ENCODE results near the gene CEP72. TPM values are rescaled to one million over a fixed set of nuclear protein-coding genes. Genes with fewer than 3 reads are reported as not detected.

CEP72 gene
- total RNA-seq, 2 donors from 2014 or later, result 3.8 to 21.0 TPM

DNA sequence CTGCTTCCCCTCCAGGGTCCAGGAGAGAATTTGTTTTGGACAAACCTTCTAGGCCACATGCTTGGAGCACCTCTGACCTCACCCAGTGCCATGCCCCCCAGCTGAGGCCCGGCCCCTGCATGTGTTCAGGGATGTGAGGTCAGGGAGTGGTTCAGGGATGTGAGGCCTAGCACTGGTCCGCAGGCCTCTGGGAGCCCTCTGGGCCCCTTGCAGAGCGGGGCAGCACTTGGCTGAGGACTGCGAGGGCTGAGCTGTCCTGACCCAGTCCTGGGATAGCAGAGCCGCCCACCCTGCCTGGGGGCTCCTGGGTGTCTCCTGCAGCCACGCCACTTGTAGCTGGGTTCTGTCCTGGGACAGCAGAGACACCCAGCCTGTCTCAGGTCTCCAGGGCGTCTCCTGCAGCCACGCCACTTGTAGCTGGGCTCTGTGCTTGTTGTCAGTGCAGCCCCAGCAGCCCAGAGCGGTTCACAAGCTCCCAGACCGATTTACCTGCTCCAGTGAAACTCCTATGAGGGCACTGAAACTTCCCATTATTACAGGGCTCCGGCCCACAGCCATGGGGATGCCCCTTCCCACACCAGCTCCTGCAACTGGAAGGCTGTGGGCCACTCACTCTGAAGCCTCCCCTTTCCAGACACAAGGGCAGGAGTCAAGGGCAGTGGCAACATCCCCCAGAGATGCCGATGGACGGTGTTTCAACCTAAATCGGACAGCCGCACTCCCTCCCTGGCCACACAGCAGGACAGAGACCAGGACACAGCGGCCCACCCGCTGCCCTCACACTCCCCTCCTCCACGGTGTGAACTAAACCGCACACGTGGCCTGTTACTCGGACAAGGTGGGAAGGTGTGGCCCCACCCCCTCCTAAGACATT, 5.4 kb upstream of the CEP72 start:
- TF ChIP-seq, protein P1, sequence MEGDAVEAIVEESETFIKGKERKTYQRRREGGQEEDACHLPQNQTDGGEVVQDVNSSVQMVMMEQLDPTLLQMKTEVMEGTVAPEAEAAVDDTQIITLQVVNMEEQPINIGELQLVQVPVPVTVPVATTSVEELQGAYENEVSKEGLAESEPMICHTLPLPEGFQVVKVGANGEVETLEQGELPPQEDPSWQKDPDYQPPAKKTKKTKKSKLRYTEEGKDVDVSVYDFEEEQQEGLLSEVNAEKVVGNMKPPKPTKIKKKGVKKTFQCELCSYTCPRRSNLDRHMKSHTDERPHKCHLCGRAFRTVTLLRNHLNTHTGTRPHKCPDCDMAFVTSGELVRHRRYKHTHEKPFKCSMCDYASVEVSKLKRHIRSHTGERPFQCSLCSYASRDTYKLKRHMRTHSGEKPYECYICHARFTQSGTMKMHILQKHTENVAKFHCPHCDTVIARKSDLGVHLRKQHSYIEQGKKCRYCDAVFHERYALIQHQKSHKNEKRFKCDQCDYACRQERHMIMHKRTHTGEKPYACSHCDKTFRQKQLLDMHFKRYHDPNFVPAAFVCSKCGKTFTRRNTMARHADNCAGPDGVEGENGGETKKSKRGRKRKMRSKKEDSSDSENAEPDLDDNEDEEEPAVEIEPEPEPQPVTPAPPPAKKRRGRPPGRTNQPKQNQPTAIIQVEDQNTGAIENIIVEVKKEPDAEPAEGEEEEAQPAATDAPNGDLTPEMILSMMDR (IDR thresholded peaks at IDR 0.05), result no peak
- no peaks in the 10 kb centered on the region for H3K27me3 ChIP-seq
- H3K36me3 ChIP-seq, result no peaks in the 10 kb centered on the region
- DNase-seq, result no peak
- H3K9ac ChIP-seq (ENCODE audit: low read depth in 2 of 2, low read length in 2 of 2), result no peak overlapping the region
- H3K27ac ChIP-seq, result no peak overlapping the region
- H3K4me1 ChIP-seq, result no peaks in the 10 kb centered on the region
- no peak overlapping the region for H3K4me3 ChIP-seq
- no peaks in the 10 kb centered on the region for H3K9me3 ChIP-seq
- intact Hi-C loops (cut with DNase I), result no loop called here

- intact Hi-C loops (cut with DNase I), result no loop called here
- Histone ChIP-seq H3K27me3 (no peaks in the 10 kb centered on the region), H3K9me3 (no peaks in the 10 kb centered on the region), H3K9ac (ENCODE audit: low read depth in 2 of 2, low read length in 2 of 2) (no peak overlapping the region), H3K4me1 (no peaks in the 10 kb centered on the region), H3K4me3 (no peak overlapping the region), H3K36me3 (no peaks in the 10 kb centered on the region), H3K27ac (no peak overlapping the region)
- TF ChIP-seq, protein P1 (IDR thresholded peaks at IDR 0.05), result no peak
- no peak for DNase-seq
These were observed 4.4 kb upstream of the CEP72 start for GRCh38 chr5:607541-608428.

DNA sequence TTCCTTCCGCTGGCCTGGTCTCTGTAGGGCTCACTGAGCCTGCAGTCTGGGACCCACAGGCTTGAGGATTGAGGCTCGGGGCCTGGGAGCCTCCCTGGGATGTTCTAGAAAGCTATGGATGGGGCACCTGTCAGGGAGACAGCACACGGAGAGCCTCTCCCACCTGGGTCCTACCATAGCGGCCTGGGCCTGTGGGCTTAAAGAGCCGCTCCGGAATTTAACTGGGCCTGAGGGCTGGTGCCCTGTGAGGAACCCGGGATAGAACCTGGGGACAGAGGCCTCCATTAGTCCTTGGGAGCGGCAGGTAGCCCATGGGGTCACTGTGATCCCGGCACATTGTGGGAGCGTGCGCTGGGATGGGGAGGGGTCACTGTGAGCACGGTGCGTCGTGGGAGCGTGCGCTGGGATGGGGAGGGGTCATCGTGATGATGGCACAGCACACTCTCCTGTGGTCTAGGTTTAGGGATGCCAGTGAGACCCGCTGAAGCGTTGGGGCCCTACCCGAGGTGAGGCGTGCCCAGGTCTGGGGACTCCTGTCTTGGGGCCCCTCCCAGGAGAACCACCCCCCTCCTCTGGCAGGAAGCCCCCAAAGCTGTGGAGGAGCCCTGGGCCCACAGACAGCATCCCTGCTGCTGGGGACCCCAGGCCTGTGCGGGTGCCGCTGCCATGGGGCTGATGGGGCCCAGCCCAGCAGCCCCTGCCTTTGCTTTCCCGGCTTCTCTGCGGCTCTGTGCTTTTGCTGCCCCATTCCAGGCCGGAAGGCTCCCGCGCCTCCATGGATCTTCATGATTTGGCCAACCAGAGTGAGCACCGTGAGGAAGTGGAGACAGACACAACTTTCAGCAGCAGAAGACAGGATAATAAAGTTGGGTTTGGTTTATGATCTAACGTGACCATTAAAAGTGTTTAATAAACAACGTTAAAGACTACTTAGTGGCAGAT, 3.4 kb upstream of the CEP72 start:
- no peaks in the 10 kb centered on the region for H3K27me3 ChIP-seq
- DNase-seq, result no peak
- no peak overlapping the region for H3K4me3 ChIP-seq
- no peaks in the 10 kb centered on the region for H3K36me3 ChIP-seq
- intact Hi-C loops (cut with DNase I), result no loop called here
- H3K27ac ChIP-seq, result no peak overlapping the region
- H3K9ac ChIP-seq (ENCODE audit: low read depth in 2 of 2, low read length in 2 of 2), result no peak overlapping the region
- H3K9me3 ChIP-seq, result no peaks in the 10 kb centered on the region
- no peaks in the 10 kb centered on the region for H3K4me1 ChIP-seq
- TF ChIP-seq, protein P1 (IDR thresholded peaks at IDR 0.05), result no peak

GRCh38 chr5:609506-609905, 2.6 kb upstream of the CEP72 start:
- Histone ChIP-seq H3K9ac (ENCODE audit: low read depth in 2 of 2, low read length in 2 of 2) (no peak overlapping the region), H3K9me3 (no peaks in the 10 kb centered on the region), H3K27ac (no peak overlapping the region), H3K36me3 (no peaks in the 10 kb centered on the region), H3K27me3 (no peaks in the 10 kb centered on the region), H3K4me1 (no peaks in the 10 kb centered on the region), H3K4me3 (no peak overlapping the region)
- no peak for DNase-seq
- intact Hi-C loops (cut with DNase I), result no loop called here
- TF ChIP-seq, protein P1 (IDR thresholded peaks at IDR 0.05), result no peak
